ENCODE measurements around the gene RSPH10B2. TPM values are rescaled to one million over a fixed set of nuclear protein-coding genes. Genes with fewer than 3 reads are reported as not detected.
"Not testable (repeated sequence)": the region's sequence is repeated elsewhere in the genome, so short reads cannot be mapped to it uniquely, and the experiment has no call there.

The RSPH10B2 gene
- total and polyA plus RNA-seq, 2 experiments from 2014 or later = 0.29 to 1.1 TPM

- not testable (repeated sequence) for H3K79me2 ChIP-seq (replicated peaks; ENCODE audit: insufficient read depth); H3K27me3 Mint-ChIP-seq (ENCODE audit: insufficient read depth, low read depth, poor library complexity); H3K27me3 ChIP-seq (ENCODE audit: insufficient read depth); H3K4me2 ChIP-seq; H3K36me3 Mint-ChIP-seq (ENCODE audit: low read depth); H3K27ac Mint-ChIP-seq; H3K36me3 ChIP-seq (ENCODE audit: insufficient read depth); H4K20me1 ChIP-seq (replicated peaks; ENCODE audit: insufficient read depth); H3K4me3 ChIP-seq; H3K4me1 ChIP-seq (ENCODE audit: insufficient read depth); DNase-seq (ENCODE audit: low spot score); H3F3A ChIP-seq (replicated peaks; ENCODE audit: low read depth); ATAC-seq; H3K4me3 Mint-ChIP-seq; H3K27ac ChIP-seq (ENCODE audit: low read depth); H3K4me1 Mint-ChIP-seq; H2AFZ ChIP-seq; H3K9me3 Mint-ChIP-seq; H3K9me2 ChIP-seq (ENCODE audit: insufficient read depth)
Measured at GRCh38 chr7:6792113-6792872, 38.4 kb downstream of the RSPH10B2 start.

GRCh38 chr7:6794276-6794675 lies 40.4 kb downstream of the RSPH10B2 start:
- not testable (repeated sequence) for H4K20me1 ChIP-seq (replicated peaks; ENCODE audit: insufficient read depth); H3K9me2 ChIP-seq (ENCODE audit: insufficient read depth); H3K27ac ChIP-seq (ENCODE audit: low read depth); H3K79me2 ChIP-seq (replicated peaks; ENCODE audit: insufficient read depth); H3K36me3 Mint-ChIP-seq (ENCODE audit: low read depth); H3K27me3 Mint-ChIP-seq (ENCODE audit: insufficient read depth, low read depth, poor library complexity); H3K4me1 Mint-ChIP-seq; H3K4me1 ChIP-seq (ENCODE audit: insufficient read depth); H3F3A ChIP-seq (replicated peaks; ENCODE audit: low read depth); H2AFZ ChIP-seq; H3K36me3 ChIP-seq (ENCODE audit: insufficient read depth); H3K4me3 Mint-ChIP-seq; DNase-seq (ENCODE audit: low spot score); H3K27me3 ChIP-seq (ENCODE audit: insufficient read depth); H3K27ac Mint-ChIP-seq; H3K4me3 ChIP-seq; ATAC-seq; H3K9me3 Mint-ChIP-seq; H3K4me2 ChIP-seq

- not testable (repeated sequence) for H3K4me3 ChIP-seq; H4K20me1 ChIP-seq (replicated peaks; ENCODE audit: insufficient read depth); H3K27ac ChIP-seq (ENCODE audit: low read depth); H3K36me3 Mint-ChIP-seq (ENCODE audit: low read depth); H3K4me3 Mint-ChIP-seq; H3K9me3 Mint-ChIP-seq; H3F3A ChIP-seq (replicated peaks; ENCODE audit: low read depth); H3K4me2 ChIP-seq; H3K79me2 ChIP-seq (replicated peaks; ENCODE audit: insufficient read depth); H2AFZ ChIP-seq; H3K4me1 ChIP-seq (ENCODE audit: insufficient read depth); H3K36me3 ChIP-seq (ENCODE audit: insufficient read depth); H3K27me3 Mint-ChIP-seq (ENCODE audit: insufficient read depth, low read depth, poor library complexity); H3K9me2 ChIP-seq (ENCODE audit: insufficient read depth); H3K27ac Mint-ChIP-seq; ATAC-seq; DNase-seq (ENCODE audit: low spot score); H3K4me1 Mint-ChIP-seq; H3K27me3 ChIP-seq (ENCODE audit: insufficient read depth)
Measured at GRCh38 chr7:6797218-6797617, 43.3 kb downstream of the RSPH10B2 start.

GRCh38 chr7:6798047-6798446 lies 44.1 kb downstream of the RSPH10B2 start:
- H4K20me1 ChIP-seq (replicated peaks; ENCODE audit: insufficient read depth); H3K79me2 ChIP-seq (replicated peaks; ENCODE audit: insufficient read depth); H3F3A ChIP-seq (replicated peaks; ENCODE audit: low read depth); H3K36me3 ChIP-seq (ENCODE audit: insufficient read depth); H3K36me3 Mint-ChIP-seq (ENCODE audit: low read depth); H3K4me2 ChIP-seq; H3K9me3 Mint-ChIP-seq; H3K4me1 ChIP-seq (ENCODE audit: insufficient read depth); H3K27ac ChIP-seq (ENCODE audit: low read depth); H3K4me3 Mint-ChIP-seq; H3K9me2 ChIP-seq (ENCODE audit: insufficient read depth); H2AFZ ChIP-seq; H3K27me3 ChIP-seq (ENCODE audit: insufficient read depth); H3K27ac Mint-ChIP-seq; H3K4me1 Mint-ChIP-seq; H3K27me3 Mint-ChIP-seq (ENCODE audit: insufficient read depth, low read depth, poor library complexity); H3K4me3 ChIP-seq; ATAC-seq; DNase-seq (ENCODE audit: low spot score): not testable (repeated sequence)

- not testable (repeated sequence) for H3K27ac ChIP-seq (ENCODE audit: low read depth); H3K9me3 Mint-ChIP-seq; ATAC-seq; H3K36me3 Mint-ChIP-seq (ENCODE audit: low read depth); H3F3A ChIP-seq (replicated peaks; ENCODE audit: low read depth); H2AFZ ChIP-seq; H3K4me1 Mint-ChIP-seq; H3K4me1 ChIP-seq (ENCODE audit: insufficient read depth); H4K20me1 ChIP-seq (replicated peaks; ENCODE audit: insufficient read depth); H3K27me3 ChIP-seq (ENCODE audit: insufficient read depth); H3K27me3 Mint-ChIP-seq (ENCODE audit: insufficient read depth, low read depth, poor library complexity); H3K4me2 ChIP-seq; H3K27ac Mint-ChIP-seq; H3K4me3 ChIP-seq; DNase-seq (ENCODE audit: low spot score); H3K9me2 ChIP-seq (ENCODE audit: insufficient read depth); H3K79me2 ChIP-seq (replicated peaks; ENCODE audit: insufficient read depth); H3K4me3 Mint-ChIP-seq; H3K36me3 ChIP-seq (ENCODE audit: insufficient read depth)
Measured at GRCh38 chr7:6799887-6800286, 46.0 kb downstream of the RSPH10B2 start.

GRCh38 chr7:6800331-6800730 lies 46.4 kb downstream of the RSPH10B2 start:
- not testable (repeated sequence) for H3K4me3 Mint-ChIP-seq; ATAC-seq; DNase-seq (ENCODE audit: low spot score)

More at GRCh38 chr7:6800331-6800730, 46.4 kb downstream of the RSPH10B2 start:
- not testable (repeated sequence) for H3K36me3 ChIP-seq (ENCODE audit: insufficient read depth); H3K9me3 Mint-ChIP-seq; H3F3A ChIP-seq (replicated peaks; ENCODE audit: low read depth); H3K4me1 Mint-ChIP-seq; H3K27ac ChIP-seq (ENCODE audit: low read depth); H3K4me1 ChIP-seq (ENCODE audit: insufficient read depth); H3K27ac Mint-ChIP-seq; H4K20me1 ChIP-seq (replicated peaks; ENCODE audit: insufficient read depth); H3K4me2 ChIP-seq; H3K79me2 ChIP-seq (replicated peaks; ENCODE audit: insufficient read depth); H3K27me3 Mint-ChIP-seq (ENCODE audit: insufficient read depth, low read depth, poor library complexity); H3K4me3 ChIP-seq; H3K27me3 ChIP-seq (ENCODE audit: insufficient read depth); H3K36me3 Mint-ChIP-seq (ENCODE audit: low read depth); H3K9me2 ChIP-seq (ENCODE audit: insufficient read depth); H2AFZ ChIP-seq

Measured in GM23338 (cell line).